SK-N-SH (cell line): ENCODE data around the gene MPO. TPM values are rescaled to one million over a fixed set of nuclear protein-coding genes. Genes with fewer than 3 reads are reported as not detected.

Source experiments
- CTCF ChIA-PET: fragments of 300-600, 350-600 bp; formaldehyde crosslinking; extraction: SDS; loops from one replicate; lab custom pipeline; 2021; lab: Yijun Ruan, JAX
- POLR2A ChIA-PET: fragments of 350-600 bp; sonication (Branson Sonifier 250); formaldehyde crosslinking; extraction: SDS; loops from one replicate; lab custom pipeline; 2020; ENCODE audit warnings: antibody characterized with exemption, inconsistent platforms; lab: Yijun Ruan, JAX
- DNase-seq: peaks from one replicate; pipeline ENCODE4 v3.0.0; 2012
- H2AFZ ChIP-seq: fragments of 200-600 bp; sonication (generic); 2 replicates; pipeline ENCODE4 v1.8.1; 2016; ENCODE audit warnings: antibody characterized with exemption, mild to moderate bottlenecking, low read depth
- H3F3A ChIP-seq: fragments of 200-600 bp; sonication (generic); replicated peaks from 2 replicates; pipeline ENCODE3; 2016; ENCODE audit warnings: antibody characterized with exemption, mild to moderate bottlenecking; ENCODE audit not compliant: insufficient read depth
- H3K27ac ChIP-seq, 2 experiments: fragments of 200-500 bp in 1 of 2; fragments of 200-600 bp in 1 of 2; sonication (Bioruptor generic) in 1 of 2; sonication (generic), shearing (Covaris generic) in 1 of 2; 2 replicates each; pipeline versions ENCODE4 v1.5.1 to v1.6.1; 2014 to 2016; ENCODE audit warnings: low read depth in 2 of 2, inconsistent platforms in 1 of 2, low read length in 1 of 2, mild to moderate bottlenecking in 1 of 2, mixed read lengths in 1 of 2
- H3K27me3 ChIP-seq: fragments of 200-600 bp; sonication (generic), shearing (Covaris generic); 2 replicates; pipeline ENCODE4 v1.6.1; 2016; ENCODE audit warnings: mixed run types; ENCODE audit not compliant: insufficient read depth
- H3K36me3 ChIP-seq, 2 experiments: fragments of 200-500 bp in 1 of 2; fragments of 200-600 bp in 1 of 2; sonication (Bioruptor generic) in 1 of 2; sonication (generic) in 1 of 2; replicated peaks in 1 of 2; 2 replicates each; pipeline versions ENCODE3 to v1.5.1; 2014 to 2016; ENCODE audit warnings: low read length in 1 of 2, mild to moderate bottlenecking in 1 of 2; ENCODE audit not compliant: insufficient read depth in 2 of 2, control insufficient read depth in 1 of 2
- H3K4me1 ChIP-seq, 2 experiments: fragments of 200-500 bp in 1 of 2; fragments of 200-600 bp in 1 of 2; sonication (Bioruptor generic) in 1 of 2; sonication (generic), shearing (Covaris generic) in 1 of 2; 2 replicates each; pipeline versions ENCODE4 v1.5.1 to v1.6.1; 2014 to 2016; ENCODE audit warnings: low read depth in 1 of 2, low read length in 1 of 2, mixed run types in 1 of 2; ENCODE audit not compliant: insufficient read depth in 2 of 2, control insufficient read depth in 1 of 2
- H3K4me2 ChIP-seq: fragments of 200-600 bp; sonication (generic), shearing (Covaris generic); 2 replicates; pipeline ENCODE4 v1.6.1; 2017; ENCODE audit warnings: mixed run types
- H3K4me3 ChIP-seq, 2 experiments: fragments of 200-500 bp in 1 of 2; fragments of 200-600 bp in 1 of 2; sonication (Bioruptor generic) in 1 of 2; sonication (generic), shearing (Covaris generic) in 1 of 2; 2 replicates each; pipeline versions ENCODE4 v1.5.1 to v1.8.1; 2014 to 2016; ENCODE audit warnings: low read depth in 2 of 2, inconsistent platforms in 1 of 2, low read length in 1 of 2, mild to moderate bottlenecking in 1 of 2, mixed read lengths in 1 of 2, moderate library complexity in 1 of 2
- H3K79me2 ChIP-seq: fragments of 200-600 bp; sonication (generic); 2 replicates; pipeline ENCODE4 v1.8.1; 2017; ENCODE audit warnings: mild to moderate bottlenecking; ENCODE audit not compliant: insufficient read depth
- H3K9ac ChIP-seq: fragments of 200-600 bp; sonication (generic); 2 replicates; pipeline ENCODE4 v1.6.1; 2017; ENCODE audit warnings: mixed run types
- H3K9me2 ChIP-seq: fragments of 200-600 bp; sonication (generic); 2 replicates; pipeline ENCODE4 v1.6.1; 2017; ENCODE audit warnings: mixed run types
- H3K9me3 ChIP-seq: fragments of 200-600 bp; sonication (generic); 2 replicates; pipeline ENCODE4 v1.6.1; 2017; ENCODE audit warnings: mixed run types, mild to moderate bottlenecking, moderate library complexity
- H4K20me1 ChIP-seq: fragments of 200-600 bp; sonication (generic); 2 replicates; pipeline ENCODE4 v1.6.1; 2017; ENCODE audit warnings: mild to moderate bottlenecking, mixed run types; ENCODE audit not compliant: insufficient read depth
- CTCF ChIP-seq: fragments of 200-600 bp; sonication (generic); IDR thresholded peaks from 2 replicates; pipeline ENCODE4 v1.6.1; 2017; ENCODE audit warnings: antibody characterized with exemption, mild to moderate bottlenecking, moderate library complexity
- EP300 ChIP-seq, 2 experiments: IDR thresholded peaks; 2 replicates each; pipeline versions ENCODE4 v1.4.0 to v1.6.1; 2012; ENCODE audit warnings: borderline replicate concordance in 1 of 2, low read depth in 1 of 2, low read length in 1 of 2
- MAX ChIP-seq: IDR thresholded peaks from 2 replicates; pipeline ENCODE4 v1.4.0; 2012; ENCODE audit warnings: low read depth
- NFIC ChIP-seq: IDR thresholded peaks from 2 replicates; pipeline ENCODE4 v1.4.0; 2012; ENCODE audit warnings: borderline replicate concordance
- RFX5 ChIP-seq: IDR thresholded peaks from 2 replicates; pipeline ENCODE4 v1.6.1; 2012; ENCODE audit warnings: mild to moderate bottlenecking, improper control_type of control experiment, low read length
- SIN3A ChIP-seq: IDR thresholded peaks from 2 replicates; pipeline ENCODE4 v1.6.1; 2012; ENCODE audit warnings: low read depth, mild to moderate bottlenecking, low read length, moderate library complexity, borderline replicate concordance
- TAF1 ChIP-seq: IDR thresholded peaks from 2 replicates; pipeline ENCODE4 v1.6.1; 2012; ENCODE audit warnings: low read depth, mild to moderate bottlenecking, low read length, moderate library complexity, borderline replicate concordance
- USF2 ChIP-seq: fragments of 150-350 bp; IDR thresholded peaks from 2 replicates; pipeline ENCODE4 v1.6.1; 2017; ENCODE audit warnings: antibody characterized with exemption, low read length, low read depth, borderline replicate concordance
- YY1 ChIP-seq: IDR thresholded peaks from 2 replicates; pipeline ENCODE4 v1.4.0; 2012; ENCODE audit warnings: low read depth, mild to moderate bottlenecking
- WGBS: methylation state at CpG from one replicate; pipeline ENCODE4 v1.1.6; 2017; ENCODE audit warnings: low lambda C conversion rate; 5-methylcytosine and 5-hydroxymethylcytosine counted together
- polyA plus RNA-seq, 3 experiments: library from polyadenylated mRNA; depleted of rRNA; stranded (reverse); fragments of >200 nt; gene quantifications; 2 replicates each; pipeline ENCODE4 v1.2.3, GENCODE V29; 2012

The MPO gene
- polyA plus RNA-seq, 1 of the 3 experiments (the other 2 are of a cell fraction): not detected

DNA sequence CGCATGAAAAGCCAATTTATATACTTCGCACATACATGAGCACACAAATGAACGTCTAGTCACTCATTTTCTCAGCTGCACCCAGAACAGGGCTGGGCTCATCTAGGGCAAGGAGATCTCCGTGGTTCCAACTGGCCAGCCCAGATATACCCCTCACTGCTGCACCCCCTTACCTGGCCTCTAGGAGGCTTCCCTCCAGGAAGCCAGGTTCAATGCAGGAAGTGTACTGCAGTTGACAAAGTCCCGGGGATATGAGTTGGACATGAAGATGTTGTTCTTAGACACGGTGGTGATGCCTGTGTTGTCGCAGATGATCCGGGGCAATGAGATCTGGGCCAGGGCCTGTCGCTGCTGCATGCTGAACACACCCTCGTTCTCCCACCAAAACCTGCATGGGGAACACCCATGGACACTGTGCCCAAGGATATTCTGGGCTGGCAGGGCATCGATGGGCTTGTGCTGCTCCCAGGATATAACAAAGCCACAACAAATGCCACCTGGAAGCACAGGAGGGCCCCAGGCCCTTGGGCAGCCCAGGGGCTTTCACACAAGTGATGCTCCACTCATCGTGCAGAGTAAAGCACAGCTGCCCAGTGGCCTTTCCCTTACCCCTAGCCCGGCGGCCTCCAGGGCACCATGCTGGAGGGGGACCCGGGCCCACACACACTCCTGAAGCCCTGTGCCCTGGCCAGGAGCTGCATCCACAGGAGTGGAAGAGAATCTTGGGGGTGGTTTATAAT lies 10.1 kb downstream of the MPO start:
- POLR2A ChIA-PET: no interaction called here
- Histone ChIP-seq H3K4me1 (no peaks in the 10 kb centered on the region), H3K36me3 (no peaks in the 10 kb centered on the region), H2AFZ (no peak overlapping the region), H3K4me3 (no peak overlapping the region), H3K27me3 (peaks cover 32% of the 10 kb centered on the region), H4K20me1 (no peaks in the 10 kb centered on the region), H3K9me3 (no peaks in the 10 kb centered on the region), H3K27ac (no peak overlapping the region), H3K9me2 (no peaks in the 10 kb centered on the region), H3F3A (no peaks in the 10 kb centered on the region), H3K79me2 (no peaks in the 10 kb centered on the region), H3K9ac (no peak overlapping the region), H3K4me2 (no peak overlapping the region)
- TF ChIP-seq TAF1: no peak
- peak; percentile 25; the same call in 1 of the 2 replicates for TF ChIP-seq CTCF
- peak; percentile 20 for DNase-seq
- CTCF ChIA-PET: interaction anchor here (0.9 to 1.5 kb wide), 4 partner anchors 9 to 47 kb away, joined by 3 to 5 read pairs (median 4); partner anchors contain the start of gene MPO
- WGBS: 44% methylated on average over 15 of the region's 15 CpGs

GRCh38 chr17:58269557-58270291 lies 11.0 kb downstream of the MPO start:
- no peak overlapping the region for H3K4me2 ChIP-seq
- CTCF ChIA-PET: interaction anchor here (1.3 to 1.5 kb wide), 2 partner anchors 20 to 48 kb away, joined by 3 to 4 read pairs; no protein-coding TSS in a partner anchor
- peak; percentile 13 for DNase-seq

GRCh38 chr17:58268774-58269556 lies 11.8 kb downstream of the MPO start:
- Histone ChIP-seq H3K9me3 (no peaks in the 10 kb centered on the region), H4K20me1 (no peaks in the 10 kb centered on the region), H3K36me3 (no peaks in the 10 kb centered on the region), H3K27ac (no peak overlapping the region), H3K79me2 (no peaks in the 10 kb centered on the region), H2AFZ (no peak overlapping the region), H3K9ac (no peak overlapping the region), H3K4me3 (no peak overlapping the region), H3K4me2 (no peak overlapping the region), H3F3A (no peaks in the 10 kb centered on the region), H3K9me2 (no peaks in the 10 kb centered on the region), H3K27me3 (peaks cover 42% of the 10 kb centered on the region), H3K4me1 (no peaks in the 10 kb centered on the region)
- TF ChIP-seq USF2 (no peak), YY1 (no peak), NFIC (no peak), MAX (no peak), EP300 (IDR thresholded peaks at IDR 0.05; ENCODE audit: borderline replicate concordance in 1 of 2, low read depth in 1 of 2, low read length in 1 of 2) (no peak)
- ChIA-PET CTCF (interaction anchor here (1.1 to 1.6 kb wide), 3 partner anchors 17 to 20 kb away, joined by 4 to 7 read pairs (median 6); no protein-coding TSS in a partner anchor), POLR2A (no interaction called here)
- peak; percentile 15 for DNase-seq
- WGBS: 23% methylated on average over 6 of the region's 6 CpGs

More at GRCh38 chr17:58269557-58270291, 11.0 kb downstream of the MPO start:
- Histone ChIP-seq H3K9ac (no peak overlapping the region), H3F3A (no peaks in the 10 kb centered on the region), H4K20me1 (no peaks in the 10 kb centered on the region), H3K79me2 (no peaks in the 10 kb centered on the region), H3K9me3 (no peaks in the 10 kb centered on the region), H2AFZ (no peak overlapping the region), H3K4me1 (no peaks in the 10 kb centered on the region), H3K27me3 (peaks cover 37% of the 10 kb centered on the region), H3K27ac (no peak overlapping the region), H3K36me3 (no peaks in the 10 kb centered on the region), H3K9me2 (no peaks in the 10 kb centered on the region), H3K4me3 (no peak overlapping the region)
- TF ChIP-seq RFX5 (no peak), SIN3A (no peak)
- WGBS: 34% methylated on average over 9 of the region's 9 CpGs
- POLR2A ChIA-PET: no interaction called here
